GM21360 (cell line): ENCODE data around the gene LRFN2.

Experiments
- ATAC-seq: cut with Tn5 transposase; IDR thresholded peaks from one replicate; pipeline ENCODE4 v1.9.1; 2021; ENCODE audit warnings: mild to moderate bottlenecking, moderate library complexity; ENCODE audit not compliant: unreplicated experiment

LRFN2 gene

DNA sequence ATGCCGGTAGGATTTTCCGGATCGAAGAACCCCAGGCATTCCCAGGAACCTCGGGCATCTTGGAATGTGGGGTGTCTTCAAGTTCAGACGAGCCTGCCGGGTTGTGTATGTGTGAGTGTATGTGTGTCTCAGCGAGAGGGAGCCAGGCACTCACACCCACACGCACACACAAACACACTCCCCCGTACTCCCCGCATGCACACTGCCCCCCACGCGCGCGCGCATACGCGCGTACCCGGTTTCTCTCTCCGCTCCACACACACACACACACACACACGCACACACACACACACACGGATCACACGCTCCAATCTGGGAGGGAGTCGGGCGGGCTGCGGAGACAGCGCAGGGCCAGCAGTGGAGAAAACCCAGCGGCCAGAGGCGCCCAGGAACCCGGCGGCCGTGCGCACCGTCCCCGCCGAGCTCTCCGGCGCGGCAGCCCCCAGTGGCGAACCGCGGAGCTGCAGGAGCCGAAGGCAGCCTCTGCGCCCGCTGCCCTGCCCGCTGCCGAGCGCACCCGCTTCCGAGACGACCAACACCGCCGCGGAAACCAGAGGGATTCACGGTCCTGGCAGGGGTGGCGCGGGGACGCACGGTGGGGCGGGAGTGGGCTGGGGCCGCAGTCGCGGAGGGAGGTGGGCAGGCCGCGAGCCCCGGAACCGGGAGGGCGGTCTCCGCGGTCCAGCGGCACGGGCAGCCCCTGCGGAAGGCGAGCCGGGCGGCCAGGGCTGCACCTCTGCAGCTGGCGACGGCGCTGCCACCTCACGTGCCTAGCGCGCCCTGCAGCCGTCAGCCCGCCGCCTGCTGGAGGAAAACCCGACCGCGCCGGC is at the start of gene LRFN2:
Gene LRFN2 (minus strand): TSS at position 125 of the 830 bp plus-strand sequence.
- ATAC-seq: peak; percentile 52

DNA sequence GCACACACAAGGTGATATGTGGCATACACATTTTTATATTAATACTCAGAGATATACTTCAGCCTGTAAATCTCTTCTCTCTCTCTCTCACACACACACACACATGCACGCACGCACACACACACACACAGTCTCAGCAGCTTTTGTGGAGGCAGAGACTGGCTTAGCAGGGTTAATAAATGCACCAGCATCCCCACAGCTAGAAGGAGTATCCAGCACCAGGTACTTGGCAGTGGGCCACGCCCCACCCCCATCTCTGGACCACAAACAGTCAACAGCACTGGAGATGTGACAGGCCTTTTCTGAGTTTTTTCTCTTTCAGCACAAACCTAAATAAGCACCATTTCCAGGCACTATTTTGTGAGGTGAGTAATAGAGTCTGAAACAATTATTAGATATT is 47.3 kb upstream of the LRFN2 start:
- ATAC-seq: no peak

DNA sequence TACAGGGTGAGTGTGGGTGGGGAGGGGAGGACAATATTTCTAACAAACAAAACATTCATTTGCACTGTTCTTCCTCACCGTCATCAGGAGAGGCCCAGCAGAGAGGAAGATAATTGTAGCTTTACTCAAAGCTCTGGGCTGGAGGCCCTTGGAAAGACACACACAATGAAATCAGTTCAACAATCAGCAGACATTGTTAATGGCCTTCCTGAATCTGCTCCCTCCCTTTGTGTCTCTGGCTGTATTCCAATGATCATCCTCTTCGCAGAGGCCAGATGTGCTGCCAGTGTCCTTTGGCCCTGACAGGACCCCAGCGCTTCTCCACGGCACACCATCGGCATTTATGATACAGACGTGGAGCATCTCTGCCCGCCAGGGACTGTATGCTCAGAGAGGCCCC is 44.6 kb upstream of the LRFN2 start:
- ATAC-seq: no peak

DNA sequence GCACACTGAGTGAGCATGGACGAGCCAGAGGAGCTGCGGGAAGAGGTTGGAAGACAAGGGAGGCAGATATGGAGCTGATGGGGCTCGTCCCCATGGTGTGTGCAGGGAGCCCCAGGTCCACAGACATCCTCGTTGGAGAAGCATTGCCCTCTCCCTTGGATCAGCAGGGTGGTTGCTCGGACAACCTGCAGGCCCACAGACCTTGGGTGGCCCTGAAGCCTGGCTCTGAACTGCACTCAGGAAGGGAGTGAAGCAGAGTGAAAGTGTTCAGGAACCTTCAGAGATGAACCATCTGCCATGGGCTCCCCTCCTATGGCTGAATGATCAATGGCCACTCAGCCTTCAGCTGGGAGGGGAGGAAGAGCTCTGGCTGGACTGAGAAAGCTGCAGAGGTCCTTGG is 43.3 kb upstream of the LRFN2 start:
- ATAC-seq: no peak

DNA sequence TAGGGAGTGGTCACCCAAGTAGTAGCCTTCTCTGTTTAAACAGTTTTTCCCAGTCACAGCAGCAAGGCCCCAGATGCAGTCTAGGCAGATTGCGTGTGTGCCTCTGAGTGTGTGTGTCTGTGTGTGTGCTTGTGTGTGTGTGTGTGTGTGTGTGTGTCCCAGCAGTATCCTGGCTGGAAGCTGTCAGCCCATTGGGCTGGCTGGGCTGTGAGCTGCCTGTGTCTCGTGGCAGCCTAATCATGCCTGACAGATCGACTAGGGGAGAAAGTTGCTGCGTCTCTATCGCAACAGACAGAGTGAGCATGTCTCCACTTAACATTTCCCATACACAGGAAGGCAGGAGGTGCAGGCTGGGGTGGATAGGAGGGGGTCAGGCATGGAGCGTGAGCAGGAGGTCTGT is 42.9 kb upstream of the LRFN2 start:
- ATAC-seq: no peak

DNA sequence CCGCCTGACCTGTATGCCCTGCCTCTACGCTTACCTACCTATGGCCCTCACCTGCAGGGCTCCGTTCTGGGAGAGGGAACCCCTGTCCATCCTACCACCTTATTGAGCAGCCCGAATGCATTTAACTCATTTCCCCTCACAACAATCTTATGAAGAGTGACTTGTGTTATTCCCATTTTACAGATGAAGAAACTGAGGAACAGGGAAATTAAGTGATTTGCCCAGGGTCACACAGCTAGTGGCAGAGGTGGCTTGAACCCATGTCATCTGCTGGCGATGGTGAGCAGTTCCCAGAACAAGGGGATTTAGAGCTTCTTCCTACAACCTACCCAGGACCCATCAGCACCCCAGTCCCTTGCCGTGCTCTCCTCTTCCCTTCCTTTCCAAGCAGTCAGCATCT is 42.3 kb upstream of the LRFN2 start:
- no peak for ATAC-seq

DNA sequence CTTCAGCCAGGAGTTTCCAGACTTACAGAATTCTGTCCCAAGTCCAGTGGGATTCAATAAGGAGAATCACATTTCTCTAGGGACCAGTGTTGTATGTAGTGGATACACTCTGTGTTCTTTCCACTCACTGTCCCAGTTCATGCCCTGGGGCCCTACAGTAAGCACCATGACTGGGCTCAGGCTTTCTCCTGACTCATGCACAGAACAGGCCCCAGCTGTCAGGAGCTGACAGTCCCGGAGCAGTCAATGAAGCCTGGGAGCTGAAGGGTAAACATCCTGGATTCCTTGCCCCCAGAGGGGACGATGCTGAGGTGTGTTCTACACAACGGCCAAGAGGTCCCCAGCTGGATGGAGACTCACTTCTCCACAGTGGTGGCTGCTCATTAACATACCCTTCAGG is 40.2 kb upstream of the LRFN2 start:
- no peak for ATAC-seq

DNA sequence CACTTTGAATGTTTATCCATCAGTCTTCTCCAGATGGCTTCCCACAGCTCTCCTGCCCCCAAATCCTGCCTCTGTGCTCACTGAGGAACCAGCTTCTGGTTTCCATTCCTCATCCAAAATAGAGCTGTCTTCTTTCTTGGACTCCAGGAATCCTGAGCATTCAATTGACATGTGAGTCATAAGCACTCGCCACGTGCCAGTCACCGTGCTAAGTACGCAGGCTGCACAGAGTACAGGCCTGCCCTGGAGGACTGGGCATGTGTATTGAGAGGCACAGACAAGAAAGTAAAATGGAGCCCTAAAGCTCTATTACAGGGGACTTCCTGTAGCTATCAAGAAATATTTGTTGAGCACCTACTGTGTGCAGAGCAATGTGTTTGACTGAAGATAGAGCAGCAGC is 39.7 kb upstream of the LRFN2 start:
- ATAC-seq: no peak

DNA sequence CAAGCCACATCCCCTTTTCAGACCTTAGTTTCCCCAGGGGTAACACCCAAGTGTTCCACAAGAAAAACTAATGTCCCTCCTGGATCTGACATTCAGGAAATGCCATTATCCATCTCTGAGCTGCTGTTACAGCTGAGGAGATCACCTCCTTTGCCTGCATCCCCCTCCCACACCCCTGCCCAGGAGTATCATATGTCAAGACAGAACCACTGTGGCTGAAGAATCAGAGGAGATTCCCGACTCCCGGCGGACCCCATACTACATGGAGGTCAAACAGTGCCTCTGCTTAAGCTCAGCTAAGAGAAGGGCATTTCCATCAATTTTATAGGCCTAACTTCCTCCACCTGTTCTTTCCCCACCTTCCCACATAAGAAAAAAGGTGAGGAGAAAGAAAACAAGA is 36.8 kb upstream of the LRFN2 start:
- no peak for ATAC-seq

DNA sequence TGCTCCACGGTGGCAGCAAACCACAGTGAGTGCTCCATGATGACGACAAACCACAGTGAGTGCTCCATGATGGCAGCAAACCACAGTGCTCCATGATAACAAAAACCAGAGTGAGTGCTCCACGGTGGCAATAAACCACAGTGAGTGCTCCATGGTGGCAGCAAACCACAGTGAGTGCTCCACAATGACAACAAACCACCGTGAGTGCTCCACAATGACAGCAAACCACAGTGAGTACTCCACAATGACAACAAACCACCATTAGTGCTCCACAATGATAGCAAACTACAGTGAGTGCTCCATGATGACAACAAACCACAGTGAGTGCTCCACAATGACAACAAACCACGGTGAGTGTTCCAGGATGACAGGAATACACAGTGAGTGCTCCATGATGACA is 36.0 kb upstream of the LRFN2 start:
- no peak for ATAC-seq

DNA sequence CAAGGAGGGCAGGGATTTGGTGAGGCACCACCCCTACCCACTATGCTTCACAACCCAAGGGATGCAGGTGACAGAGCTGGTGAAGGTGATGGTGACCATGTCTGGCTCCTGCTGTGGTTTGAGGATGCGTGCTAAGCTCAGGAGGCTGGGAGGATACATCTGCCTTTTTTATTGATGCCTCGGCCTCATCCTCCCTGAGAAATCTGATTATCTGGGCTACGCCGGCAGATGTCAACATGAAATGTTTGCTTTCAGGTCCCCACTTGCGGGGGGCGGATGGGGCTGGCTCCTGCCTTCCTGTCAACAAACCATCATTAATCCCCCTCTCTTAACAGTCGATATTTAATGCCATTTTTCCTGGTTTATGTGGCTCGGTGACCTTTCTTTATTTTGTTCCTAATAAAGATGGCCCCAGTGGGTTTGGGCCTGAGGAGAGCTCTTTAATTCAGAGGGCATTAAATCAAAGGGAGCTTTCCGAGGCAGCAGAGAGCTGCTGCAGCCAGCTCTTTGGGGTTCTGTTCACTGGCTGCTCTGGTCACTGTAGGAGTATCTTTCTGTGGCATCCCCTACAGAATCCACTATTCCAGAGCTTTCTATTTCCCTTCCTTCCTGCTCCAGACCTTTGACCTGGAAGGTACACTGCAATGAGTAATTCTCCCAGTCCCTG is 33.5 kb upstream of the LRFN2 start:
- ATAC-seq: no peak

DNA sequence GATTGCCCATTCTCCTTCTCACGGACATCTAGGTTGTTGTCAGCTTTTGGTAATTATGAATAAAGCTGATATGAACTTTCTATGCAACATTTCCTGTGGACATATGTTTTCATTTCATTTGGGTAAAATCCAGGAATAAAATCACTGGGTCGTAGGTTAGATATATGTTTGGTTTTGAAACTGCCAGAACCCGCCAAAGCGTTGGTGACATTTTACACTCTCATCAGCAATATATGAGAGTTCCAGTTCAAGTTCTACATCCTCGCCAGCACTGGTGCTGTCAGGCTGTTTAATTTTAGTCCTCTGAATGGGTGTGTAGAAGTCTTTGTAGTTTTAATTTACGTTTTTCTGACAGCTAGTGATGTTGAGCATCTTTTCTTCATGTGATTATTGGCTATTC is 27.5 kb upstream of the LRFN2 start:
- no peak for ATAC-seq

DNA sequence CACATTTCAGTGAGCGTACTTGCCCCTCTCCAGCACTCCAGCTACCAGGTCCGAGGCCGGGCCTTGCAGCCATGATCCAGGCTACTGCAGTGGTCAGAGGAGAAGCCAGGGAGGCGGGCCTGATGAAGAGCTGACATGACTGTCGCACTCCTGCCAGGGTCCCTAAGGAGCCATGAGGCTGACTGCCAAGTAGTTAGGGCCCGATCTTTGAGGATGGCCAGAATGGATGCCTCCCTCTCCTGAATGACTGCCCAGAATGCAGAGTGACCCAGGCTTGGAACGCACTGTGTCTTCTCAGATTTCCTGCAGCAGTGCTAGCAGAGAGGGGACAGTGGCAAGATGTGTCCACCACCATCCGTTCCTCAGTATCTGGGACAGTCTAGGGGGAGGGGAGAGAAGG is 24.7 kb upstream of the LRFN2 start:
- no peak for ATAC-seq

DNA sequence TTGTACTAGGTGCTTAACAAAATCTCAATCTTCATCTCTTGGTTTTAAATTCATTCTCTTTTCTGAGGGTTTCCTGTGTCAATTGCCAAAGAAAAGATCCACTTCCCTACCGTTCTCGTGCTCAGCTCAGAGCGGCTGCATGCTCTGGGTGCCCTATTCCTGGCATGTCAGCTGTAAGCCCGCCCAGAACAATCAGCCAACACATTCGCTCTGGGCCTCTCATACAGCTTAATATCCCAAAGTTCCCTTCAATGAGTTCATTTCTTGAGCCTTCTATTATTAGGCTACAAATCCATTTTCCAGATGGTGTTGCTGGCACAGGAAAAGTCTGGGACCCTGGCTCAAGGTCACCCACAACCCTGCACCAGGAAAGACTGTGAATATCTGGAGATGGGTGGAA is 24.3 kb upstream of the LRFN2 start:
- no peak for ATAC-seq

DNA sequence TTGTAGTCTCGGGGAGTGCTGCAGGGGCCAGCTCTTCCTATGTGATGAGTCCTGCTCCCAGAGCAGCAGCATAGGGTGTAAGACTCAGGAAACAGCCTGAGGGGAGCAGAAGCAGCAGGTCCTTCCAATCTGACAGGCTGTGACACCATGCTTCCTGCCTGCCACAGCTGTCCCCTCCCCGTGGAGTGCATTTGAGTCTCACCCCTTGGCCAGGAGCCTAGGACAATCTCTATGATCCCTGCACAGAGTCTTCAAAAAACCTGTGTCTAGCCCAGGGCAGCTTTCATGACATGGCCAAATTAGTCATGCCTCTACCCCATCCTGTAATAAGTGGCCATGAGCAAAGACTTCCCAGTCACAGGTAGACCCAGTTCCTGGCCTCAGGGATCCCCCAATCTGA is 23.1 kb upstream of the LRFN2 start:
- ATAC-seq: no peak

DNA sequence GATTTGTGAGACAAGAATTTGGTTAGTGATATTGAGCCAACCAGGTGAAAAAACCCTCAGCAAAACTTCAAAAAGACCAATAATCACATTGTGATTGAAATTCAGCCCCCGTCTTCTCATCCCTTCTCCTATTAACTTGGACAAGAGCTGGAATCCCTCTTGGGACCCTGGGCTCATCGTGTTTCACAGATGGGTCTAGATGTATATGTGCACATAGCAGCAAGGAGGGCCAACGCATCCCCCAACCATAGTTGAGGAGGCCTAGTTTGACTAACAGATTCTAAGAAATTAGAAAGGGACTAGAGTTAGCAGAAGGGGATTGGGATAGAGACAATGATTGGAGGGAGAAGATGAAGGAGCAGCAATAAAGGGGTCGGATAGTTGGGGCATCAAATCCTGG is 19.8 kb upstream of the LRFN2 start:
- no peak for ATAC-seq

DNA sequence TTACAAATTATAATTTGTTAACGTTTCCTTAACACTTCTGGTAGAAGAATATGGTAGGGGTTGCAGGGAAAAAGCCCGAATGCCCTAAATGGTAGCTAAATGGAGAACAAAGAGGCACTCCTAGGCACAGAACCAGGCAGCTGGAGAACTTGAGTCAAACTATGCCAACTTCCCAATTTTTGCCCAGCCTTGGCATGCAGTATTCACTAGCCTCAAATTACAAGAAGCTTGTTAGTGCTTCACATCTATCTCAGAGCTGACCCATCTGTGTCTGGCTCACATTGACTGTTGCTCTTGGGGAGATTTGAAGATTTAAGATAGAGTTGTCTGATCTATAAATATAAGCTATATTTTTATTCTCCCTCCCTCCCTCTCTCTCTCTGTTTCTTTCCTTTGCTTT is 19.4 kb upstream of the LRFN2 start:
- no peak for ATAC-seq

DNA sequence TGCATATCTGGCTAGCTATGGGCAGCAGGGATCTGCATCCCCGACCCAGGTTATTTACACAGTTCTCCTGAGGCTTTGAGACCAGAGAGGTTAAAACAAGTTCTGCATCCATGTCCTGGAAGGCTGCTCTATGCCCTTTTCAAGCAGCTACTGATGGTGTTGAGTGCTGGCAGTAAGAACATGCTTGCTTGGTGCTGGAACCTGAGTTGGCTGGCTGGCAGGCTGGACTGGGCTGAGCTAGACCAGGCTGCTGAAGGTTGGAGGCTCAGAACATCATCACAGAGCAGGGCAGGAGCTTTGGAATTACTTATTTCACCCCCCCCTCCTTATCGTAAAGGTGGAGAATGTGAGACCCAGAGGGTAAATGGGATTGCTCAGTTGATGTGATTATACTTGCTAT is 16.9 kb upstream of the LRFN2 start:
- no peak for ATAC-seq

DNA sequence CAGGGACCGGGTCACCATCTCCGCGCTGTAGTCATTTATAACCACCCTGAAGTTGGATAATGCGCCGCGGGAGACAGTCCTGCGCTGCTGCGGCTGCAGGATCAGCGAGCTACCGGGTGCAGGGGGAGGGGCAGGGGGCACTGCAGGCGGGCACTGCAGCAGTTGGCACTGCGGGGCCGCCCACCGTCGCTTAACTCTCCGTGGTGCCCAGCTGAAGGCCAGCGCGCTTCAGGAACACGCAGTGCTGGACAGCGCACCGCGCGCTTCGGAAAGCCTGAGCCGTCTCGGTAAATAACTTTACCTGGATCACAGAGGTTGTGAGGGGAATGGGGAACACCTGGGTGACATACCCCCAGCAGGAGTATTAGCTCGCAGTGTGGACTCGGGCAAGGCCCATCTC is 12.4 kb upstream of the LRFN2 start:
- ATAC-seq: no peak

DNA sequence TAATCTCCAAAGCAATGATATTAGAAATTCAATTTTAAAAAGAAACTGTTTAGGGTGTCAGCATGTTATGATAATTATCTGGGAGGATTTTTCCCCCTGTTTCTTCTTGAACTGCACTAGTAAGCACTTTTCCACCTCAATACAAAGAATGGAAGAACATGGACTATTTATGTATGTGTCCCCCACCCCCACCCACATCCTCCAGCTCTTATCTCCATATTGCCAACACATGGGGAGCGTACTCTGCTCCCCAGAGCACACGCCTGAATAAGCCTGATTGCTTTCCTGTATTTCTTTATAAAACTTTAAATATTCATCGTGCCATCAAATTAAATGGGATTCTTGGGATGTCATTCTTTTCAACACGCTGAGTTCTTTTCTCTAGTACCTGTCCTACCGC is 11.4 kb upstream of the LRFN2 start:
- no peak for ATAC-seq

DNA sequence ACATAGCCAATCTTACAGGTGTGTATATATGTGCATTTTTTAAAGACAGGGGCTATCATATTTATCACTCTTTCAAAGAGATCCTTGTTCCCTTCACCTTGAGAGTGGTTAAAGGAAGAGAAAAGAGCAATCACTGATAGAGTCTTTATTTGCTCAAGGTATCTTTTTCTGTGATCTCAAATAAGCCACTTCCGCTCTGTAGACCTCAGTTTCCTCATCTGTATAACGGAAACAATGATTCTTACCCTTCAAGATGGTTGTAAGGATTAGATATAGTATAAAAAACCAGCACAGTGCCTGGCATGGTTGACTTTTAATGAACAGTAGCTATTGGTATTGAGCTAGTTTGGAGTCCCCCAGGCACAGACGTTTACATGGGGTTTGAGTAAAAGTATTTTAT is 10.1 kb upstream of the LRFN2 start:
- ATAC-seq: no peak

DNA sequence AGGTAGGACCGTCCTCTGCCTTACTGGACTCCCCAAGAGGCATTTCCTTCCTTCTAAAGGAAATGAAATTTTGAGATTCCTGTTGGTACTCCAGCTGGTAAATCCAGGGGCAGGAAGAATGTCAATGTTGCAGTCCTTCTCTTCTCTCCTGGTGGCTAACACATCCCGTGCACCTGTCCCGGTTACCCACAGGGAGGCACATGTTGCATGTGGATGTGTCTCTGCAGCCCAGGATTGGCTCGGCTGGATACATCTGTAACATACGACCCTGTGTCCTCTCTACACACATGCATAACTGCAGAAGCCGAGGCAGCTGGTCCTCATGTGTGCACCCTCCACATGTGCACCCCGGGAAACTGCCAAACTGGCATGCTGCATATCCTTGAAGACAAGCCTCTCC is 1.3 kb upstream of the LRFN2 start:
- ATAC-seq: no peak

DNA sequence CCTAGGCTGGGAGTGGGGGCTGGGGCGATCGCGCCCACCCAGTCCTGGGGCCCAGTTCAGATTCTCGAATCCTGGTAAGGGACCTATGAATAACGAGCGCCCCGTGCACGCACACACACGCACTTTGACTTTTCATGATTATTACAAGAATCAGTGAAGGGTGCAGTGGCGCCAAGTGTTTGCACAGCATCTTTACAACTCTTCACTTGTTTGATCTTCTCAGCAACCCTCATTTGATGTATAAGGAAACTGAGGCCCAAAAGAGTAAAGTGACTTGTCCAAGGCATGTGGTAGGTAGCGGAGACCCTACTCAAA is 863 bp upstream of the LRFN2 start:
- no peak for ATAC-seq
